ENCODE measurements around the gene P2RX4.
"Not testable (repeated sequence)": the region's sequence is repeated elsewhere in the genome, so short reads cannot be mapped to it uniquely, and the experiment has no call there.

Gene P2RX4

DNA sequence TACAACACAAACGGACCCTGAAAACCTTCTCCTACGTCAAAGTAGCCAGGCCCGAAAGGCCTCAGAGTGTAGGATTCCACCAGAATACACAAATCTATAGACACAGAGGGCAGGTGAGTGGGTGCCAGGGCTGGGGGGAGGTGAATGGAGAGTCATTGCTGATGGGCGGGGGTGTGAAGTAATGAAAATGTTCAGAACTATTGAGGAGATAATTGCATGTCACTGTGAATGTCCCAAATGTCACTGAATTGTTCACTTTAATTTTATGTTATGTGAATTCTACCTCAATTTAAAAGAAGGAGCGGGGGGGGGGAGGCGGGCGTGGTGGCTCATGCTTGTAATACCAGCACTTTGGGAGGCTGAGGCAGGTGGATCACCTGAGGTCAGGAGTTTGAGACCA lies 36.0 kb downstream of the P2RX4 start:
- DNase-seq: no peak

DNA sequence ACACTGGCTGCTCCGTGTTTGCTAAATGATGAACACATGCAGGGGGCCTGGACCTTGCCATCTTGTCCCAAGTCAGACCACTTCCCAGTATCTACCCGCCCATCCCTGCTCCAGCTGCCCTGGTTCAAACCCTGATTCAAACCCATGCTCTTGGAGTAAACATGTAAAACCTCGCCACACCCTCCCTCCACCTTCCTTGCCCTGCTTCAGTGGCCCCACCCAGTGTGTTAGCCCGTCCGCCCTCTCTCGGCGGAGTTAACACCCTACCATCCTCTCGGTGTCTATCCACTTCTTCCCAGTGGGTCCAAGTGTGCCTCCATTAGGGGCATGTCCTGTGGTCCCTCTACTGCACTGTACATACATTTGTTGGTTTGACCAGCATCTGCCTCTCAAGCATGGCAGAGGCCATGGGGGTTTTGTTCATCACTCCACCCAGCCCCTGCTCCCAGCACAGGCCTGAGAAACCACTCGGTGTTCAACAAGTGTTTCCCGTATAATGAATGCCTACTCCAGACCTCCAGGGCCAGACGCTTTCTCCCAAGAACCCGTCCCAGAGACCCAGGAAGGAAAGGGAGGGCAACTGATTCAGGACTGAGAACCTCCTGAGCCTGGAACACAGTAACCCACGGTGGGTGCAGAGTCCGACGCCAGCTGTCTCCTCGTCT lies 37.1 kb downstream of the P2RX4 start:
- DNase-seq: no peak

DNA sequence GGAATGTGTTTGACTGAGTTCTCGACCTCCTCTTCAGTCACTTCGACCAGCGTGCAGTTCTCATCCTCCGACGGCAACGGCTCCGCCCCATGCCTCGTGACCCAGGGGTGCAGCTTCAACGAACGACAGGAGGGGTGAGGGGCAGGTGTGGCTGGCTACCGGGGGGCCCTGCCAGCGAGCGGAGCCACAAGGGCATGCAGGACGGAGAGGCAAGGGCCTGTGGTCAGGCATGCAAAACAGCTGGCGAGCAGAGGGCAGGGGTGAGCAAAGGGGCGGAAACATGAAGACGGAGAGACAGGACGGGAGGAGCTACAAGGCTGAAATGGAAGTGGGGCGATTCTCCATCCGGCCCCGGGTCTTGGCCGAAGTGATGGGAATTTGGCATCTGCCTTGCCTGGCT lies 38.7 kb downstream of the P2RX4 start:
- no peak for DNase-seq

DNA sequence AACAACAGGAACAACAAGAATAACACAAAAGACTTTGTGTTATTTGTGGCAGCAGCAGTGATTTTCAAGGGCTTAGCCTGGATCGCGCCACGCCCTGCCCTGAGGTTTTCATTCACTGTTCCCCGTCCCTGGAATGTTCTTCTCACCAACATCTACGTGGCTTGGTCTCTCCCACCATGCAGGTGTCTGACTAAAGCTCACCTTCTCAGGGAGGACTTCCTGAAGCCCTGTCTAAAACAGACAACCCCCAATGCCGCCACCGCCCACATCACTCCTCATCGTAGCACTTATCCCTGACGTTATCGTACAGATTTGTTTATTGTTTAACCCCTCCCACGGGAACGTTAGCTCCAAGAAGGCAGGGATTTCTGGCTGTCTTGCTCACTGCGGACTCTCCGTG lies 40.4 kb downstream of the P2RX4 start:
- no peak for DNase-seq

DNA sequence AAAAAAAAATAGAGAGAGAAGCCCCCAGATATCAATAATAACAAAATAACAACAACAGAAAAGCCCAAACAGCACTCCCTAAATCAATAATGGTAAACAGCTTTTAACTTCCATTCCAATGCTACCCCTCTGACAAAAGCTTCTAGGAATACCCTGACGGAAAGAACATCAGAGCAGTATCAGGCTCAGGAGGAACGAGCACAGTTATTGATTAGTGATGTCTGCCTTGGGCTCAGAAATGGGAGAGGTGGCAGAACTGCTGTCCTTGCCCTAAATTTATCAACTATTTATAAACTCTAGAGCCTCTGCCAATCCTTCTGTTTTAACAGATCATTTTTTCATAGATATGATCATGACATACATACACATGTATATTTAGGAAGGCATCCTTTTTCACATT lies 41.9 kb downstream of the P2RX4 start:
- DNase-seq: no peak

DNA sequence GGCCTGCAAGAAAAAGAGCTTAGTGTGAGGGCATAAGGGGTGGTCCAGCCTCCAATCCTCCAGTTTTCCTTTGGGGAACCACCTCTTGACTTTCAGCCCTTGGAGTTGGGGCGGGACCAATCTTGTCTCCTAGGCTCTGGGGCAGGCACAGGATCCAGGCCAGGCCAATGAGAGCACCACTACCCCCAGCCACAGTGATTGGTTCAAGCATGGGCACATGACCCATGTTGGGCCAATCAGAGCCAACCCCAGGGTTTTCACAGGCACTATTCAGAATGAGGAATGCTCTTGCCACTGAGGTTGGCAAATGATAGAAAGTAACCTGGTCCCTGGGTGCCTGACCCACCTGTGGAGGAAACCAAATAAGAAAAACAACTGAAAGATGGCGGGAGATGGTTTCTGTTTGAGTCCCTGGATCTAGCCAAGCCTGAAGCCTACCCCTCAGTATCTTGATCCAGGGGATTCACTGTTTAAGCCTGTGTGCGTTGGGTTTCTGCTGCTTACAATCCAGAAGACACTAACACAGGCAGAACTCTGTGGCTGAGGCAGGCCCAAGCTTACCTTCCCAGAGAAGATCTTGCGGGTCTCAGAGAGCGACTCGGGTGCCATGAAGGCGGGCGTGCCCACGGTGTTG lies 42.9 kb downstream of the P2RX4 start:
- no peak for DNase-seq

DNA sequence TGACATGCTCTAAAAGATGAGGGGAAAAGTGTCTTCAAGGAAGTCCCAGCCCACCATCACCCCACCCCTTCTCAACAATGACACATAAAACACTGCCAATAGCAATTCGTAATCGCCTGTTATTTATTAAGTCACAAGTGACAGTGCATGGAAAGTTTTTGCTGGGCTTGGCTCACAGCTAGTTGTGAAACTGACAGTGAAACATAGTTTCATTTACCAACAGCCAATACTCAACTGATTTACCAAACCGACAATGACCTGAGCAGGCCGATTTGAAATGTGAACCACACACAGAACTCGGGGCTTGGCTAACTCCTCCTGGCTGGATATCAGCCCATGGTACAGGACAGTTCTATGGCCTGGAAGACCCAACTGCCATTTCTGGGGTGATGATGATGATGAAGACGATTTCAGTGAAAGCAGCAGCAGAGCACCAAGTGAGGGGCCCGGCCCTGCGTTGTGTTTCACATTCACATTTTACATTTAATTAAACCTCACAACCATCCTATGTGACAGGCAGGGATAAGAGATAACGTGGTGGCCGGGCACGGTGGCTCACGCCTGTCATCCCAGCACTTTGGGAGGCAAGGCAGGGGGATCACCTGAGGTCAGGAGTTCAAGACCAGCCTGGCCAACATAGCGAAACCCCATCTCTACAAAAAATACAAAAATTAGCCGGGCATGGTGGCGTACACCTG lies 43.9 kb downstream of the P2RX4 start:
- no peak for DNase-seq

DNA sequence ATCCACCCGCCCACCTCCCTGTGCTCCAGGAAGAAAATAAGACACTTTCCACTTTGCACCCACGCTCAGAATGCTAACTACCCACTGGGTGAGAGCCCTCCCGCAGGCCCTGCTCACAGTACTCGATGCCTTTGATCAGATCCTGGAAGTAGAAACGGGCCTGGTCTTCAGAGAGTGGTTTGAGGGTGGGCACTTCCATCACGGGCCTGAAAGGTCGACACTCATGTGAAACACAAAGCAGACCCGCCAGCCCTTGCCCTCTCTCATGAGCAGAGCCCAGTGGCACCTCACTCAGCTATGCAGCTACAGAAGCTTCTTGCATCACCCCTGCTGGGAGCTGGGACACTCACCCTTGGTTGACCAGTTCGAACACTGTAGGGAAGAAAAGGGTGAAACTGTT lies 45.5 kb downstream of the P2RX4 start:
- no peak for DNase-seq

DNA sequence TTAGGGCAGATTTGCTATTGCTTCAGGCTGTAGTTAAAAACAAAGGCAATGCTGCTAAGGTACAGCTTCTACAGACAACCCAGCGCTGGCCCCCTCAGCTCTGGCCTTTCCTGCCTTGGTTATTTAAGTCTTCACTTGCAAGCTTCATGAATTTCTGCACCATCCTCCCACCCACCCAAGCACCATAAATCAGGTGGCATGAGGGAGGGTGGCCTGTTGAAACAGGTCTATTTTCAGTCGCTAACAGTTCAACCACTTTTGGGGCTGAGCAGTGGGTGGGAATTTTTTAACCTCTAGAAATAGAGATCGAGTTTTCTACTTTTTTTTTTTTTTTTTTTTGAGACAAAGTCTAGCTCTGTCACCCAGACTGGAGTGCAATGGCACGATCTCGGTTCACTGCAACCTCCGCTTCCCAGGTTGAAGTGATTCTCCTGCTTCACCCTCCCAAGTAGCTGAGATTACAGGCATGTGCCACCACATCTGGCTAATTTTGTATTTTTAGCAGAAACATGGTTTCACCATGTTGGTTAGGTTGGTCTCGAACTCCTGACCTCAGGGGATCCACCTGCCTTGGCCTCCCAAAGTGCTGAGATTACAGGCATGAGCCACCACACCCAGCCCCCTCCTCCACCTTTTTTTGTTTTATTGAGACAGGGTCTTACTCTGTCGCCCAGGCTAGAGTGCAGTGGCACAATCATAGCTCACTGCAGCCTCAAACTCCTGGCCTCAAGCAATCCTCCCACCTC lies 47.9 kb downstream of the P2RX4 start:
- DNase-seq: not testable (repeated sequence)

DNA sequence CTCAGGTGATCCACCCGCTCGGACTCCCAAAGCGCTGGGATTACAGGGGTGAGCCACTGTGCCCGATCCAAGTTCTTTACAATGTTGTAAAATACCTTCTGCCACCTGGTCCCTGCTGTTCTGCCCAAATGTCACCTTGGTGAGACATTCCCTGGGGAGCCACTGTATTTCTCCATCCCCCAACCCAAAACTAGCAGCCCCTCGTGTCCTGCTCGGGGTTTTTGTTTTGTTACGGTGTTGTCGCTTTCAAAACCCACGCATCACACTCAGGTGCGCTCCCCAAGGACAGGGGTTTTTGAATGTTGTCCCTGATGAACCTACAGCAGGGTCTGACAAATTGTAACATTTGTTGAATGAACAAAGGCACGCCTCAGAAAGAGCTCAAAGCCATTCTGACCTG lies 49.1 kb downstream of the P2RX4 start:
- no peak for DNase-seq

DNA sequence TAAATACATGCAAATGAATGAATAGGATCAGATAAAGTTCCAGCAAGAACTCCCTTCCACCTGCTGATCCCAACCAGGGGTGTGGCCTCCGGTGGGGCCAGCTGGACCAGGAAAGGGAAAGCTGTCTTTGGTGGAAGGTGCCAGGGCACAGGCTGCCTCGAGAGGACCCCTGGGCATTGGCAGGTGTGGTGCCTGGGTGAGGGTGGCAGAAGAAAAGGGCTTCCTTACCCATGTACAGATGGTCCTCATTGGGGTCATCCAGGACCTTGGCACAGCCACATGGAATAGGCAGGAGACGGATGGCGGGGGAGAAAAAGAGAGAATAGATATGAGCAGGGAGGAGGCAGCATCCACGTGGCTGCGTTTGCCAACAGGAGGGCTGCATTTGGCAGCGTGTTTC lies 50.2 kb downstream of the P2RX4 start:
- no peak for DNase-seq

DNA sequence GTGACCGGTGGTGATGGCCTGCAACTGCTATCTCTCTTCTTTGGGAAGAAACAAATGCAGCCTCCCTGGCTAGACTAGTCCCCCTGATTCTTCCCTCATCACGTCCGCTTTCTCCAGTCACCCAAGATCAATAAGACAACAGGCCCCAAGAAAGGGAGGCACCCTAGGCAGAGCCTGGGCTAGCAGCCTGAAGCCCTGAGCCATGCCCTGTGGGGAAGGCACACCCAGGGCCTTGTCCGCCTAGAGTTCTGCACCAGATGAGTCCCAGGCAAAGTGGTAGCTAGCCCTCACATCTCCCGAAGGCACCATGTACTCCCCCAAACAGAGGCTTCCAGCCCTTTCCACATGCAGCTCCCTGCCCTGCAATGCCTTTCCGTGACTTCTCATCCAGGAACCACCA lies 51.5 kb downstream of the P2RX4 start:
- DNase-seq: no peak

DNA sequence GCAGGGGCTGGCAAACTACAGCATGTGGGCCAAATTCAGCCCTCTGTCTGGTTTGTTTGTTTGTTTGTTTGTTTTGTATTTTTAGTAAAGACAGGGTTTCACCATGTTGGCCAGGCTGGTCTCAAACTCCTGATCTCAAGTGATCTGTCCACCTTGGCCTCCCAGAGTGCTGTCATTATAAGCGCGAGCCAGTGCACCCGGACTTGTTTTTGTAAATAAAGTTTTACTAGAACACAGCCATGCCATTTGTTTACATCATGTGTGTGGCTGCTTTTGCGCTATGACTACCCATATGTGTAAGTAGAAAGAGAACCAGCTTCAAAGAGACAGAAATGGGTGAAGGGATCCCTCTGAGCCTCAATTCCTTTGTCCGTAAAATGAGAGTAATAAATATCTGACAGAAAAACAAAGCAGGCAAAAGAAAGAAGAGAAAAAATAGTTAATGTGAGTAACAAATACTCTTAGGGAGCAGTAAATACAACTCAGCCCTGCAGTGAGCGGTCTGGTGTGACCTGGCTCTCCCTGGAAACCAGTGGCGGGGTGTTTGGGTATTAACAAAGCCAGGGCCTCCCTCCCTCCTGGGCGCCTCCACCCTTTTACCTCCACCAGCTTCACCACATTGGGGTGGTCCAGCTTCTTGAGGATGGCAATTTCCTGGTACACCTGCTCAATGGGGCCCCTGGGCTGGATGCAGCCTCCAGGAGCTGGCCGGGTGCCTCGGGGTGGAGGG lies 53.4 kb downstream of the P2RX4 start:
- no peak for DNase-seq

DNA sequence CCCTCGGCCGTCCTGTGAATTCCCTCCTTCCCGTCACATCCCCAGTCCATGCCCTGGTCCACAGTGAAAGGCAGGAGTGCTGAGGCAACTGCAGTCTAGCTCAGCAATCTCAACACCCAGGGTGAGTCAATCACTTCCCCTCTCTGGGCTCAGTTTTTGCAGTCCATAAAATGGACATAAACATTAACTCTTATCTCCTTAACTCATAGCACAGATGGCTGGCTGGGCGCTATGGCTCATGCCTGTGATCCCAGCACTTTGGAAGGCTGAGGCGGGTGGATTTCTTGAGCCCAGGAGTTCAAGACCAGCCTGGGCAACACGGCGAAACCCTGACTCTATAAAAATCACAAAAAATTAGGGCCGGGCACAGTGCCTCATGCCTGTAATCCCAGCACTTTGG lies 54.2 kb downstream of the P2RX4 start:
- DNase-seq: no peak

DNA sequence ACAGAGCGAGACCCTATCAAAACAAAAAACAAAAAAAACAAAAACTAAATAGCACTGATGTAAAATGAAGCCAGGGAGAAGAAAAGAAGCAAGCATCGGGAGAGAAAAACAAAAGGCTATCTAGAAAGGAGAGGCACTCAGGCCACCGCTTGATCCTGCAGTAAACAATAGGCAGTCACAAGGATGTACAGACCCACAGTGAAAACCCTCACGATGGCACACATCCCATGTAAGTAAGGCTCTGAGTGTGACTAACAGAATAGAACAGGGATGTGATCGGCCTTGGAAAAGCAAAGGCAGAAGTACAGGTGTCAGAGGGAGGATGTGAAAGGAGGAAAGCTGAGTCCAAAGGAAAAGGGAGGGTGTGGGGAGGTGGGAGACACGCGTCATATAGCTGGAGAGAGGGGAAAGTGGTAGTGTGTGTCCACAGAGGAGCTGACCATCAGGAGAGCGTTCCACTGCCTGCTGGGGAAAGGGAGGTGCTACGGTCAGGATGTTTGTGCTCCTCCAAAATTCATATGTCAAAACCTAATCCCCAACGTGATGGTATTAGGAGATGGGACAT lies 55.1 kb downstream of the P2RX4 start:
- DNase-seq: no peak

DNA sequence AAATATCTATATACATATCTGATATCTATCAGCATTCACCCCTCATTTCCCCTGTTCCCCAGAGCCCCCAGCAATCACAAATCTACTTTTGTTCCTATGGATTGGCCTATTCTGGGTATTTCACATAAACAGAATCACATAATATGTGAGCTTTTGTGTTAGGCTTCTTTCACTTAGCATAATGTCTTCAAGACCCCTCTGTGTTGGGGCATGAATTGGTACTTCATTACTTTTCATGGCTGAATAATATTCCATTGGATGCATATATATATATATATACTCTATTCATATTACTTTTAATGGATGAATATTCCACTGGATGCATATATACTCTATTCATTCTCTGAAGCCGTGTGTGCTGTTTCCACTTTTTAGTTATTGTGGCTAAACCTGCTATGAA lies 57.9 kb downstream of the P2RX4 start:
- DNase-seq: no peak

DNA sequence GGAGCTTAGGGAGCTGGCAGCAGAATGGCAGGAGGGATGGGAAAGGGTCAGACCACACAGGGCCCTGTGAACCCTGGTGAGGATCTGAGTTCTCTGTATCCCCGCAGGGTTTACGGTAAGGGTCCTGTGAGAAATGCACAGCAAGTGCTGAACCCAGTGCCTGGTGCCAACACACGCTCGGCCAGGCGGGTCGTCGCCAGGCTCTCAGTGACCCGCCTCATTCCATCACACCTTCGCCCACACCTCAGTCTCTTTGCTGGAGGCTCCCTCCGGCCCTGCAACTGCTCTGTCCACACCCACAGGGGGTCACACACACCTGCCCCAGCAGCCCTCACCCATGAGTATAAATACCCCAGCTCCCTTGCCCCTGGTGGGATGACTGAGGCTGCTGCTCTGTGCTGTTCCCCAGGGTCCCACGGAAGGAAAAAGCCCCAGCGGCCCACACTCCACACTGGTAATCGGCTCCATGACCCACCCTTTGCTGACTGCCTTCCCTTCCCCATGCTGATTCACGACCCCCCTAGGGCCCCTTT lies 63.5 kb downstream of the P2RX4 start:
- DNase-seq: no peak

DNA sequence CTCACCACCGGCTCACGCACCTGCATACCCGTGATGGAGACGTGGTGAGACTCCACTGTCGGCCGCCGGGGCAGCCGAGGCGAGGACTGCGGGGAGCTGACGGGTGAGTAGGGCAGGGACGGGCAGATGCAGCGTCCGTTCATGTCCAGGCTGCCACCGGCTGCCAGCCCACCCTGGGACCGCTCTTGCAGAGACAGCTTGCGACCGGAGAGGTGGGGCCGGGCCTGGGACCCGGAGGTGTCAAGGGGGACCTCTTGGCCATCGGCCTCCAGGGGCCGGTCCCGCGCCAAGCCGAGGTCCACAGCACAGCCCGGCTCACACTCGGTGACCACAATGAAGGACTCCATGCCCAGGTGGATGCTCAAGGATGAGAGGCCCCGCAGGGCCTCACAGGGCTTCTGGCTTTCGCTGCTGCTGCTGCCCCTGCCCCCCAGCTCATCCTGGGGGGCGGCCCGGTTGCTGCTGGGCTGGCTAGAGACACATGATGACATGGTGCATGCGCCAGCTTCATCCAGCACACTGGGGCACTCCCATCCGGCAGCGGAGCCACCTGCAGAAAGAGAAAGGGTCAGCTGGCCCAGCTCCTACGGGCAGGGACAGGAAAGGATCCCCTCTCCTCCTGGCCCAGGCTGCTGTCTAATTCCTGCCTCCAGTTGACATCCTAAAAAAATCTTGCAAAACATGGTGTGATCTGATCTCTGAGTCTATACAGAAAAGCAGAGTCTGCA lies 64.3 kb downstream of the P2RX4 start:
- no peak for DNase-seq

DNA sequence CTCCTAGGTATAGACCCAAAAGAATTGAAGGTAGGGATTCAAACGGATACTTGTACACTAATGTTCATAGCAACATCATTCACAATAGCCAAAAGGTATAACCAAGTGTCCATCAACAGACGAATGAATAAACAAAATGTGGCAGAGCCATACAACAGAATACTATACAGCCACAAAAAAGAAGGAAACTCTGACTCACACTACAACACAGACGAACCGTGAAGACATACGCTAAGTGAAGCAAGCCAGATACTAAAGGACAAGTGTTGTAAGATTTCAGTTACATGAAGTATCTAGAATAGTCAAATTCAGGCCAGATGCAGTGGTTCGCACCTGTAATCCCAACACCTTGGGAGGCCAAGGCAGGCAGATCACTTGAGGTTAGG lies 67.4 kb downstream of the P2RX4 start:
- no peak for DNase-seq

DNA sequence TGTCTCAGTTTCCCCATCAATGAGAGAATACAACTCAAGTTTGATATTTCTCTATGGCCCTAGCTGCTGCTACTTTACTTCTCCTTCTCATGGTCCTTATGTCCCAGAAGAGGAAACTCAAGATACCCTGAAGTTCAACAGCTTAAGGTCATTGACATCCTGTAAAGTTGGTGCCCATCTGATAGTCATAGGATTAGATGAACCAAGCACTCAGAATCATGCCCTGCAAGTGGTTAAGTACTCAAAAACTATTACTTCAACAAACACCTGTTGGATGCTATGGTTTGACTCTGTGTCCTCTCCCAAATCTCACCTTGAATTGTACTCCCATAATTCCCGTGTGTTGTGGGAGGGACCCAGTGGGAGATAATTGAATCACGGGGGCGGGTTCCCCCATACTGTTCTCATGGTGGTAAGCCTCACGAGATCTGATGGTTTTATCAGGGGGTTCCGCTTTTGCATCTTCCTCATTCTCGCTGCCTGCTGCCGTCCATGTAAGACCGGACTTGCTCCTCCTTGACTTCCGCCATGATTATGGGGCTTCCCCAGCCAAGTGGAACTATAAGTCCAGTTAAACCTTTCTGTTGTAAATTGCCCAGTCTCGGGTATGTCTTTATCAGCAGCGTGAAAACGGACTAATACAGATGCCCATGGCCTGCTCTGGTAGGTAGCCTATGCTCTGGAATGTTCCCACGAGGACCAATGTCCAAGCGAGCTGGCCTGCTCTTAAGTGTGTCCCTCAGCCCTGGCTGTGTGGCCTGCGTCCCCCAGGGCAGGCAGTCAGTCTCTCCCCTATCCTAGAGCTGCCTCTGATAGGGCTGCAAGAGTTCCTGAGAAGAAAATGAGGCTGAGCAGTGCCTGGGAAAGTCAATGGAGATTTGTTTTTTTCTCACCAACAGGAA lies 68.5 kb downstream of the P2RX4 start:
- no peak for DNase-seq

DNA sequence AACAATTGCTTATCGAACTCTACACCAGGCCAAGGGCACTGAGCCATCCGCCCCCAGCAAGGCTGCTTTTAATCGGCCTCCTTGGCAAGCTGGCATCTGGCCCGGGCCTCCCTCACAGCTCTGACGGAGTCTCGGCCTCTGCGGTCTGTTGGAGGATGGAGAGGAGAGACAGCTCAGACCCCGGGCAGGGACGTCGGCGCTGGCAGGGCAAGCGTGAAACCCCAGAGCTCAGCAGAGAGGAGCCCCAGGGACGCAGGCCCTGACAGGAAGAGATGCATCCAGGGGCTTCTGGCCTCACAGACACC lies 69.1 kb downstream of the P2RX4 start:
- DNase-seq: no peak
